Tibial nerve (tissue), 4 donors: ENCODE measurements around the gene DDC. TPM values are rescaled to one million over a fixed set of nuclear protein-coding genes. Genes with fewer than 3 reads are reported as not detected.
"Not testable (repeated sequence)": the region's sequence is repeated elsewhere in the genome, so short reads cannot be mapped to it uniquely, and the experiment has no call there.

Source experiments
- DNase-seq, 2 donors: peaks; one replicate each; pipeline ENCODE4 v3.0.0-alpha.2; 2019; ENCODE audit warnings: low spot score in 2 of 2
- H3K27ac ChIP-seq, 4 donors: fragments of 200-600 bp; sonication (generic) in 3 of 4; one replicate each; pipeline ENCODE4 v1.5.1; 2017 to 2019; ENCODE audit warnings: mild to moderate bottlenecking in 1 of 4
- H3K27me3 ChIP-seq, 2 donors: fragments of 200-600 bp; sonication (generic) in 1 of 2; one replicate each; pipeline versions ENCODE4 v1.5.1 to v1.6.0; 2017 to 2019
- H3K36me3 ChIP-seq, 3 donors: fragments of 200-600 bp; sonication (generic); one replicate each; pipeline ENCODE4 v1.5.1; 2018 to 2019
- H3K4me1 ChIP-seq, 4 donors: fragments of 200-600 bp; sonication (generic) in 3 of 4; one replicate each; pipeline ENCODE4 v1.5.1; 2017 to 2019
- H3K4me3 ChIP-seq, 4 donors: fragments of 200-600 bp; sonication (generic) in 3 of 4; one replicate each; pipeline ENCODE4 v1.5.1; 2017 to 2019; ENCODE audit warnings: mild to moderate bottlenecking in 1 of 4, moderate library complexity in 1 of 4
- H3K9me3 ChIP-seq, 4 donors: fragments of 200-600 bp; sonication (generic) in 3 of 4; one replicate each; pipeline ENCODE4 v1.5.1; 2017 to 2019
- EP300 ChIP-seq, 2 donors: sonication (generic); formaldehyde crosslinking; IDR thresholded peaks; one replicate each; pipeline ENCODE4 v1.6.1; 2017; ENCODE audit warnings: antibody characterized with exemption in 2 of 2, mild to moderate bottlenecking in 1 of 2
- POLR2A ChIP-seq, 2 donors: fragments of 450-650 bp; IDR thresholded peaks; one replicate each; pipeline ENCODE4 v1.6.1; 2017; ENCODE audit warnings: antibody characterized with exemption in 2 of 2, mild to moderate bottlenecking in 2 of 2, moderate library complexity in 2 of 2
- WGBS, 2 donors: methylation state at CpG; one replicate each; pipeline ENCODE4 v1.1.5; 2018; 5-methylcytosine and 5-hydroxymethylcytosine counted together
- total RNA-seq, 4 donors: library from RNA; depleted of rRNA; stranded (reverse); fragments of >200 nt; gene quantifications; one replicate each; pipeline ENCODE4 v1.1.0, GENCODE V29; 2016
- TF ChIP-seq, protein P1 (sequence below), 5 experiments: fragments of 200-600 bp in 3 of 5; fragments of 450-650 bp in 2 of 5; sonication (generic) in 3 of 5; IDR thresholded peaks; one replicate each; pipeline ENCODE4 v1.5.1; 2016 to 2019; ENCODE audit warnings: antibody characterized with exemption in 5 of 5, mild to moderate bottlenecking in 3 of 5, moderate library complexity in 2 of 5

DDC gene
- total RNA-seq, 4 donors from 2014 or later: 0.66 TPM; not detected in 3

DNA sequence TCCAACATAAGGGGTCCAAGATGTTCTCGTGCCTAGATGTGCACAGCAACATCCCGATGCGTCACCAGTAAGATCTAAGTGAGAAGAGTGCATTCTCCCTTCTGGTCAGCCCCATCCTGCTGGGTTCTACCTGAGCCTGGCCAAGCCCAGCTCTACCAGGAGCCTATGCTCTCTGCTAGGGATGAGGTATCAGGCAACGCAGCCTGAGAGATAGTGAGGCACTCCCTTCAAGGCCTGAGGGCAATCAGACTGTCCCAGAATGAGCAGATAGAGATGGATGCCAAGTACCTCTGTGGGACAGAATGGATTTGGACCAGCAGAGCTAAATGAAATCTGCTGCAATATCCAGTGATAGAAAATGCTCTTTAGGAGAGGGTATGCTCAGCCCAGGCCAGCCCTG lies 26.7 kb downstream of the DDC start:
- no peak for DNase-seq
- no peak overlapping the region for H3K27ac ChIP-seq
- WGBS, 2 donors: 86 to 96% methylated on average over 4 of the region's 4 CpGs
- H3K4me3 ChIP-seq: no peak overlapping the region
- H3K27me3 ChIP-seq: no peaks in the 10 kb centered on the region
- TF ChIP-seq, protein P1, sequence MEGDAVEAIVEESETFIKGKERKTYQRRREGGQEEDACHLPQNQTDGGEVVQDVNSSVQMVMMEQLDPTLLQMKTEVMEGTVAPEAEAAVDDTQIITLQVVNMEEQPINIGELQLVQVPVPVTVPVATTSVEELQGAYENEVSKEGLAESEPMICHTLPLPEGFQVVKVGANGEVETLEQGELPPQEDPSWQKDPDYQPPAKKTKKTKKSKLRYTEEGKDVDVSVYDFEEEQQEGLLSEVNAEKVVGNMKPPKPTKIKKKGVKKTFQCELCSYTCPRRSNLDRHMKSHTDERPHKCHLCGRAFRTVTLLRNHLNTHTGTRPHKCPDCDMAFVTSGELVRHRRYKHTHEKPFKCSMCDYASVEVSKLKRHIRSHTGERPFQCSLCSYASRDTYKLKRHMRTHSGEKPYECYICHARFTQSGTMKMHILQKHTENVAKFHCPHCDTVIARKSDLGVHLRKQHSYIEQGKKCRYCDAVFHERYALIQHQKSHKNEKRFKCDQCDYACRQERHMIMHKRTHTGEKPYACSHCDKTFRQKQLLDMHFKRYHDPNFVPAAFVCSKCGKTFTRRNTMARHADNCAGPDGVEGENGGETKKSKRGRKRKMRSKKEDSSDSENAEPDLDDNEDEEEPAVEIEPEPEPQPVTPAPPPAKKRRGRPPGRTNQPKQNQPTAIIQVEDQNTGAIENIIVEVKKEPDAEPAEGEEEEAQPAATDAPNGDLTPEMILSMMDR (IDR thresholded peaks at IDR 0.05): no peak
- TF ChIP-seq POLR2A (IDR thresholded peaks at IDR 0.05) (no peak), EP300 (IDR thresholded peaks at IDR 0.05) (no peak)
- no peaks in the 10 kb centered on the region for H3K9me3 ChIP-seq
- no peaks in the 10 kb centered on the region for H3K4me1 ChIP-seq
- no peaks in the 10 kb centered on the region for H3K36me3 ChIP-seq

DNA sequence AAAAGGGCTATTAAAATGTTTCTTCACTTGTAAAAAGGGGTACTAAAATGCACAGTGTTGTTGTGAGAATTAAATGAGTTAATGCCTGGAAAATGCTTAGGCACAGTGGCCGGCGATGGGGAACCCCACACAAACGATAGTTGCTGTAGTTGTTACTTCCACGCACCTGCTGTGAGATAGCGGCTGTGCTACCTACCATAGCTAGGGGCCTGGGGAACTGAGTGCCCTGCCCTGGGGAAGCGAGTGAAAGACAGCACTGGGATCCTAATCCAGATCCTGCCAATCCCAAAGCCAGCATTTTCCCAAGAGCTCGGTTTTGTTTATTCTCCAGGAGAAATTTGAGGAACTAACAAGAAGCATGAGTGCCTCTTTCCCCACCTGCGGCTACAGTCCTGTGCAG lies 27.8 kb downstream of the DDC start:
- no peak for DNase-seq
- Histone ChIP-seq H3K4me3 (no peak overlapping the region), H3K27ac (no peak overlapping the region), H3K4me1 (no peaks in the 10 kb centered on the region), H3K27me3 (no peaks in the 10 kb centered on the region), H3K36me3 (no peaks in the 10 kb centered on the region), H3K9me3 (no peaks in the 10 kb centered on the region)
- TF ChIP-seq EP300 (IDR thresholded peaks at IDR 0.05) (no peak), POLR2A (IDR thresholded peaks at IDR 0.05) (no peak)
- TF ChIP-seq, protein P1 (IDR thresholded peaks at IDR 0.05): no peak
- WGBS, 2 donors: 84 to 85% methylated on average over 8 of the region's 8 CpGs

- WGBS, 2 donors: 79 to 86% methylated on average over 7 of the region's 7 CpGs
- DNase-seq: not testable (repeated sequence)
Observed at GRCh38 chr7:50535291-50535711, 29.9 kb downstream of the DDC start.

GRCh38 chr7:50534690-50535290 lies 30.4 kb downstream of the DDC start:
- Histone ChIP-seq H3K9me3 (no peaks in the 10 kb centered on the region), H3K4me1 (no peaks in the 10 kb centered on the region), H3K36me3 (no peaks in the 10 kb centered on the region), H3K27me3 (no peaks in the 10 kb centered on the region), H3K4me3 (no peak overlapping the region), H3K27ac (no peak overlapping the region)
- DNase-seq: no peak
- no peak for TF ChIP-seq EP300 (IDR thresholded peaks at IDR 0.05)
- no peak for TF ChIP-seq POLR2A (IDR thresholded peaks at IDR 0.05)
- TF ChIP-seq, protein P1 (IDR thresholded peaks at IDR 0.05): no peak
- 60 to 63% methylated on average over 12 of the region's 12 CpGs for WGBS, 2 donors

More at GRCh38 chr7:50535291-50535711, 29.9 kb downstream of the DDC start:
- not testable (repeated sequence) for H3K27me3 ChIP-seq, H3K4me1 ChIP-seq, H3K36me3 ChIP-seq, H3K9me3 ChIP-seq, H3K4me3 ChIP-seq, H3K27ac ChIP-seq

DNA sequence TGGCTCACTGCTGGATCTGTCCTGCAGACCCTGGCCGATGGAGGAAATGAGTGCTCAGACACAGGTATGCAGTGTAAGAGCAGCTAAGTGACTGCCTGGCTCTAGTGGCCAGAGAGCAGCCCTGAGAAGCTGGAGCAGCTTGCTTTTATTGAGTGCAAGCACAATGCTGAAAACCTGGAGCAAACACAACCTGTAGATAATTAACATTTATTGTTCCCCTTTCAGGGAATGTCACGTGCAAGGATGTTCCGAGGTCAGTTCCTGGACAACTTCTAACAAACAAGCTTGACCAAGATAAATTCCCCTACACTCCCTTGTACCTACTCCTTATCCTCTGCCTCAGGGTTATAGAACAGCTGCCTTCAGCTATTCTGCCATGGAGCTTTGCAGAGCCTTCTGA lies 31.3 kb downstream of the DDC start:
- TF ChIP-seq, protein P1 (IDR thresholded peaks at IDR 0.05): no peak
- TF ChIP-seq POLR2A (IDR thresholded peaks at IDR 0.05) (no peak), EP300 (IDR thresholded peaks at IDR 0.05) (no peak)
- Histone ChIP-seq H3K4me1 (no peaks in the 10 kb centered on the region), H3K27me3 (no peaks in the 10 kb centered on the region), H3K36me3 (no peaks in the 10 kb centered on the region), H3K27ac (no peak overlapping the region), H3K9me3 (no peaks in the 10 kb centered on the region), H3K4me3 (no peak overlapping the region)
- 72 to 73% methylated on average over 3 of the region's 3 CpGs for WGBS, 2 donors
- no peak for DNase-seq

DNA sequence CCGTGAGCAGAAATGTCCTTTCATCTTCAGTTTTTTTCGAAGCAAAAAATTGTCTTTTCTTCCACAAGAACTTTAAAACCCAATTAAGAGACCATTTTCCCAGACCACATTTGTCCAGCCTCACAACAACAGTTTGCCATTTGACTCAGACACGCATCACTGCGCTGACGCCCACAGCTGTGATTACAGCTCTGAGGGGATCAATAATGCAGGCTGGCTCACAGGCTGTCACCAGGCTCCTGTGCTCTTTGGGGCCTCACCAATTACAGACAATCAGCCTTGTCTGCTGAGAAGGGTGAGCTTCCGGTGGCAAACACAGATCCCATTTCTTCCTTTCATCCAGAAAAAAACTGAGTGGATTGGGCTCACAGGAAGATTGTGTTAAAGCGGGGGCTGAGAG lies 33.3 kb downstream of the DDC start:
- no peaks in the 10 kb centered on the region for H3K36me3 ChIP-seq
- H3K27me3 ChIP-seq: no peaks in the 10 kb centered on the region
- no peak overlapping the region for H3K4me3 ChIP-seq
- TF ChIP-seq EP300 (IDR thresholded peaks at IDR 0.05) (no peak), POLR2A (IDR thresholded peaks at IDR 0.05) (no peak)
- TF ChIP-seq, protein P1 (IDR thresholded peaks at IDR 0.05): no peak
- H3K27ac ChIP-seq: no peak overlapping the region
- no peaks in the 10 kb centered on the region for H3K4me1 ChIP-seq
- DNase-seq: no peak
- 39 to 51% methylated on average over 7 of the region's 7 CpGs for WGBS, 2 donors
- H3K9me3 ChIP-seq: no peaks in the 10 kb centered on the region
